Hepatocyte (in vitro differentiated cells): Measurements from ENCODE around the gene PCDHA2.

ENCODE experiments used
- CTCF ChIP-seq: fragments of 200-600 bp; sonication (generic); IDR thresholded peaks from 2 replicates; pipeline ENCODE4 v1.5.1; 2016; ENCODE audit warnings: antibody characterized with exemption, mild to moderate bottlenecking; ENCODE audit not compliant: poor library complexity
- EZH2 ChIP-seq: fragments of 200-600 bp; sonication (generic); IDR thresholded peaks from 2 replicates; pipeline ENCODE4 v1.6.1; 2016; ENCODE audit warnings: antibody characterized with exemption, mild to moderate bottlenecking, borderline replicate concordance
- EZH2phosphoT487 ChIP-seq: fragments of 200-600 bp; sonication (generic); IDR thresholded peaks from one replicate; pipeline ENCODE4 v1.6.1; 2018; ENCODE audit warnings: antibody characterized with exemption, mild to moderate bottlenecking, low read depth, moderate library complexity; ENCODE audit not compliant: unreplicated experiment, severe bottlenecking

- TF ChIP-seq EZH2phosphoT487: no peak
- peak; percentile 64 for TF ChIP-seq CTCF
- no peak for TF ChIP-seq EZH2
Observed at GRCh38 chr5:140794595-140795258, at the start of gene PCDHA2.
